Measurements from ENCODE around the gene DLEC1. TPM values are rescaled to one million over a fixed set of nuclear protein-coding genes. Genes with fewer than 3 reads are reported as not detected.

Gene DLEC1
- total RNA-seq, 1 experiment from 2014 or later: not detected

- DNase-seq (ENCODE audit: low read depth, low spot score) (no peak), ATAC-seq (no peak)
- no peak overlapping the region for H3K27ac ChIP-seq (ENCODE audit: low read length)
- no peaks in the 10 kb centered on the region for H3K36me3 ChIP-seq (ENCODE audit: control insufficient read depth, insufficient read depth, low read length)
- no peaks in the 10 kb centered on the region for H3K4me1 ChIP-seq (ENCODE audit: control insufficient read depth, insufficient read depth, low read length)
- no peaks in the 10 kb centered on the region for H3K27me3 ChIP-seq (ENCODE audit: control insufficient read depth, insufficient read depth, low read length)
- no TSS peak for BruUV-seq (replicated peaks)
- no peak overlapping the region for H3K4me3 ChIP-seq (ENCODE audit: low read depth in 2 of 2, low read length in 2 of 2)
- POLR2A ChIA-PET: no interaction called here
- TF ChIP-seq POLR2AphosphoS5 (IDR thresholded peaks at IDR 0.05; ENCODE audit: low read depth, low read length) (no peak), REST (IDR thresholded peaks at IDR 0.05; ENCODE audit: insufficient read depth in 1 of 2, low read depth in 2 of 2, low read length in 1 of 2) (no peak), SIN3A (IDR thresholded peaks at IDR 0.05; ENCODE audit: borderline replicate concordance, insufficient read depth, low read depth, low read length) (no peak), TCF7L2 (IDR thresholded peaks at IDR 0.05; ENCODE audit: low read depth, low read length) (no peak), CTCF (IDR thresholded peaks at IDR 0.05) (no peak)
- intact Hi-C loops (cut with micrococcal nuclease; ENCODE audit: unreplicated experiment): no loop called here
- H3K9me3 ChIP-seq (ENCODE audit: control insufficient read depth, insufficient read depth, low read depth, low read length): no peaks in the 10 kb centered on the region; the same call in 1 of the 2 replicates
- in situ Hi-C loops (cut with HindIII; ENCODE audit: low pct_unique_long_range_greater_than_20kb, low sequenced_read_pairs): no loop called here
- CTCF ChIA-PET: no interaction called here
These were observed 71.5 kb downstream of the DLEC1 start for GRCh38 chr3:38110314-38111050.

GRCh38 chr3:38111201-38111600, 72.2 kb downstream of the DLEC1 start:
- Histone ChIP-seq H3K36me3 (ENCODE audit: control insufficient read depth, insufficient read depth, low read length) (no peaks in the 10 kb centered on the region), H3K4me3 (ENCODE audit: low read depth in 2 of 2, low read length in 2 of 2) (no peak overlapping the region), H3K9me3 (ENCODE audit: control insufficient read depth, insufficient read depth, low read depth, low read length) (no peaks in the 10 kb centered on the region), H3K4me1 (ENCODE audit: control insufficient read depth, insufficient read depth, low read length) (no peaks in the 10 kb centered on the region), H3K27ac (ENCODE audit: low read length) (no peak overlapping the region), H3K27me3 (ENCODE audit: control insufficient read depth, insufficient read depth, low read length) (no peaks in the 10 kb centered on the region)
- DNase-seq (ENCODE audit: low read depth, low spot score) (no peak), ATAC-seq (no peak)
- in situ Hi-C loops (cut with HindIII; ENCODE audit: low pct_unique_long_range_greater_than_20kb, low sequenced_read_pairs): no loop called here
- ChIA-PET CTCF (no interaction called here), POLR2A (no interaction called here)
- BruUV-seq (replicated peaks): no TSS peak
- intact Hi-C loops (cut with micrococcal nuclease; ENCODE audit: unreplicated experiment): no loop called here
- no peak for TF ChIP-seq CTCF (IDR thresholded peaks at IDR 0.05)
- TF ChIP-seq REST (IDR thresholded peaks at IDR 0.05; ENCODE audit: insufficient read depth in 1 of 2, low read depth in 2 of 2, low read length in 1 of 2): no peak
- no peak for TF ChIP-seq SIN3A (IDR thresholded peaks at IDR 0.05; ENCODE audit: borderline replicate concordance, insufficient read depth, low read depth, low read length)
- no peak for TF ChIP-seq POLR2AphosphoS5 (IDR thresholded peaks at IDR 0.05; ENCODE audit: low read depth, low read length)
- no peak for TF ChIP-seq TCF7L2 (IDR thresholded peaks at IDR 0.05; ENCODE audit: low read depth, low read length)
